GM18520 (cell line): Measurements from ENCODE around the gene ARHGAP6.
"Not testable (repeated sequence)": the region's sequence is repeated elsewhere in the genome, so short reads cannot be mapped to it uniquely, and the experiment has no call there.

Experiments
- ATAC-seq: cut with Tn5 transposase; IDR thresholded peaks from one replicate; pipeline ENCODE4 v1.9.1; 2021; ENCODE audit not compliant: unreplicated experiment

Gene ARHGAP6

DNA sequence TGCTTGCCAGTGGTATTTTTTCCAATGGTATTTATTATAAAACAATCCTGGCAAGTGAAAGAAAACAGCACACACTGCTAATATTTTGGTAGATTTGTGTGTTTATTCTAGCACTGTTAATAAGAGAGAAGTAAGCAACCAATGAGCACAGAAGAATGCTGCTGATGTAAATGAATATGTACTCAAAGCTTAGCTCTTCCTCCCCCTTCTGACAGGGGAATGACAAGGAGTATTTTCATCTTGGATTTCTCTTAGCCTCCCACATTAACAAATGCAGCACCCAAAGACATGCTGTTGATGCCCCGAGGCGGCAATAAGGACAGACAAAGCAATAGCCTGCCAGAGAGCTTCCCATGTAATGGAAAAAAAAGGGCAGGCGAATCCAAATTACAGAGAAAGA is 18.6 kb downstream of the ARHGAP6 start:
- no peak for ATAC-seq

DNA sequence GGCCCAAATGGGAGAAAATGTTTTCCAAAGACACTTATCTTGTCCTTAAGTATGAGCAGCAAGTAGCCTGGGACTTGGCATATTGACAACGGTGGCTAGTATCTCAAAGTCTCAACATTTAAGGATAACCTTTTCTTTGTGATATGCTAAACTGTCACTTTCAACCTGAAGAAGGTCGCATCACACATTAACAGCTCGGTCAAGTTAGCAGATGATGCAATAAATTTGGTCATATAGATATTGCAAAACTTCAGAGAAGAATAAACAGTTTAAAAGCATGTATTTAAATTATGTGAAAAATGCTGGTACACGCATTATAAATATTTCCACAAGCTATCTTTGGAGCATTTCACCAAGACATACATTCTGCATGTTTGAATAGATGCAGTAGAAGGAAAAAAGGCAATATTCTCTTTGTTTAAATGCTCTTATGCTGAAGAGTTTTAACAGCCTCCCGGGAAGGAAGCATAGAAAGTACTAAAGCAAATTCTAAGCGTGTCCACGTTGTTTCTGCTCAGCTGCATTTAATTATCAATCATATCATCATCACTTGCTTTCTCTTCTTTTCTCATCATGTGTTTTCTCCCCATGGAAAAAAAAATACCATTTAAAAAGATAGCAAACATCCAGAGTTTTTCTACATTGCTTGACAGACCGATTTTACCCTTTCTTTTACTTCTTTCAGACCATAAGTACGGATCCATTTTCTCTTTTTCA is 24.2 kb downstream of the ARHGAP6 start:
- ATAC-seq, result no peak

DNA sequence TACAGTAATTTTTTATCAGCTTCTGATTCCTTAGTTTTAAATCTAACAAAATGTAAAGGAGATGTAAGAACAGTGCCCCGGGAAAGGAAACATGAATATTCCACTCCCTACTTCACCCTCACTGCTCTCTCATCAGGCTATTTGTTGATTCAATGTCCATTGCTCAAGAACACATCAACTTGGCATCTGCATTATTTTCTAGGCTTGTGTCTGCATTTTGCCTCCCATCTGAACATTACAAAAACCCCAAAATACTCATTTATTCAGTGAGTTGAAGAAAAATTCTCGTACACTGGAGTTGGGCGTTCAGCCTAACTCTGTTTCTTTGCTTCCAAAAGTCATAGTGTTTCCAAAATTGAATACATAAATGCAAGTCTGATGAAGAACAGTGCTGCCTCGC is 25.6 kb downstream of the ARHGAP6 start:
- no peak for ATAC-seq

DNA sequence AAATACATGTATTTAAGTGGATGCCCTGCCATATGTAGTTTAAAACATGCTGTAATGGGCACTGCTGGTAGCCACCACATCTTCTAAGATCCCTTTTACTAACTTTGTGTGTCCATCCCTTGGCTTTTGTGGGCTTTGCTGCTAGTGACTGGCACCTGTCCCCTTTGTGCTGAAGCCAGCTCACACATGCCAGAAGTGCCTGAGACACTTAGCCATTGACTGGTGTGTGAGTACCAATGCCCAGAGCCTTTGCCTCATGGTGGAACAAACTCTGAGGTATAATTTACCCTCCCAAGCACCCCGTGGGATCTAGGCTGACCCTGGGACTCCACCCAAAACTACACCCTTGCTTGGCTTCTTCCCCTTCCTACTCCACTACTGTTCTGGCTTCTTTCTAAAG is 33.0 kb downstream of the ARHGAP6 start:
- ATAC-seq, result no peak

DNA sequence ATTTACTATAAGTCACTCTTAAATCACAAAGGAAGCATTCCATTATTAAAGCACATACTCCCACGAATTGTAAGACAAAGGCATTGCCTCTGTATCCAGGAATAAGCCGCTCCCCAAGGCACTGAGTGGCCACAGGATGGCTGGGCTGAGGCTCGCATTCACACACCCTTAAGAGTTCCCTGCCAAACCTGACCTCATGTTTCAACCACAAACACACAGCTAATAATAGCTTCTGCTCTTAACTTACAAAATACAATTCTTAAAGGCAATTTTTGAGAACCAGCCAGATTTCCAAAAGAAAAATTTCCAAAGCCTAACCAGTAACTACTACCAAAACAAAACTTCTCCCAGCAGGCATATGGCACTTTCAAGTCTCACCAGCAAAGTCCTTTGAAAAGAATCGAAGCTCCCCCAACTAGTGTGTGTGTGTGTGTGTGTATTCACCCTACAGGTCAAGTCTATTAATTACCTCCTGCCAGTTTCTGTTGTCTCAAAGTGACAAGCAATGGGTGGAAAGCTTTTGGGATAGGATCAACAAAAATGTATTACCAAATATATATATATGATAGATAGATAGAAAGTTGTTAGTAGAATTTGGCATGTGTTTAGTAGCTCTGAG is 36.0 kb downstream of the ARHGAP6 start:
- peak; percentile 72 for ATAC-seq

DNA sequence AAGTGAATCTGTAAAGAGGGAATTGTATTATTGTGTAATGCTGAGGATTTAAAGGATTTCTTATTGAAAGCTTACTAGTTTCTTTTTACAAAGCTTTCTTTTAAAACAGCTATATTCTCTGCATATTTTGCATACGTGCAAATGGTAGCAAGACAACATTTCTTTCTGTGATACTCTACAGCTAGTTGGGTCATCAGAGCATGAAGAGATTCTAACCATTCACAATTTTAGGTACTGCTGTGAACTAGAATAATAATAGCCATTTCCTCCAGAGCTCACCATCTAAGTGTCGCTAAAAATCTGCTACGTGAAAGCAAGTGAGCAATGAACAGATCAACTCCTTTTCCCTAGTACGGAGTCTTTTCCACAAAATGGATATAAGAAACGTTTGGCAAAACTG is 37.3 kb downstream of the ARHGAP6 start:
- ATAC-seq, result no peak

DNA sequence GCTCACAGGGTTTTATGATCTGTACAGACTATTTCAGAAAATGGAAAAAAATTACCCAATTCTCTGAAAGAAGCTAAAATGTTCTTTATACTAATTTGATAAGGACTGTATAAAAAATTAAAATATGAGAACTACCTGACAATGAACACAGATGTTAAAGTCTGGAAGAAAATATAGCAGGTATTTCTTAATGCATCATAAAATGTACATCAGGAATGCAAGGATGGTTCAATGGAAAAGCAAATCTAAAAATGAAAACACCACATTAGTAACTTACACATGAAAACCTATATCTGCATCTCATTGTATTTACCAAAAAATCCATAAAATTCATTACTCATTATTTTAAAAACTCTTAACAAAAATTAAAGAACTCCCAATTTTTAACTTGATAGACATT is 39.4 kb downstream of the ARHGAP6 start:
- ATAC-seq, result no peak

DNA sequence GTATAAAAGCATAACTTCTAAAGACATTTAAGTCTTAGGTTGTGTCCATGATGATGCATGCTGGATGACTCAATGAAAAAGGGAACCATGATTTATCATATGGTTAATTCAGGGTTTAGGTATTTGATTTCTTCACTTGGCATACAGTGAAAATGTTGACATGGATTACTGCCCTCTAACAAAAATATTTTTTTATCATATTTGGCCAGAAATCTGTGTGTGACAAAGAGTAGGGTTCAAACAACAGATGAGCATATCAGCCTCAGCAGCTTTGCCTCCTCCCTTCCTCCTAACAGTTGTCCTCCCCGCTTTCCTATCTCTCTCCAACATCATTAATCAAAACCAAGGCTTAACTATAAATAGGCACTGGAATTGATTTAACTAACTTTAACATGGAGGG is 46.3 kb downstream of the ARHGAP6 start:
- ATAC-seq, result no peak

DNA sequence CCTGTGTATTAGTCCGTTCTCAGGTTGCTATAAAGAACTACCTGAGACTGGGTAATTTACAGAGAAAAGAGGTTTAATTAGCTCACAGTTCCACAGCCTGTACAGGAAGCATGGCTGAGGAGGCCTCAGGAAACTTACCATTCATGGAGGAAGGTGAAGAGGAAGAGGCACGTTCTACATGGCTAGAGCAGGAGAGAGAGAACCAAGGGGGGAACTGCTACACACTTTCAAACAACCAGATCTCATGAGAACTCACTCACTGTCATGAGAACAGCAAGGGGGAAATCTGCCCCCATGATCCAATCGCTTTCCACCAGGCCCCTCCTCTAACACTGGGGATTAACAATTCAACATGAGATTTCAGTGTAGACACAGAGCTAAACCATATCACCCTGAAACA is 51.5 kb downstream of the ARHGAP6 start:
- ATAC-seq, result not testable (repeated sequence)

DNA sequence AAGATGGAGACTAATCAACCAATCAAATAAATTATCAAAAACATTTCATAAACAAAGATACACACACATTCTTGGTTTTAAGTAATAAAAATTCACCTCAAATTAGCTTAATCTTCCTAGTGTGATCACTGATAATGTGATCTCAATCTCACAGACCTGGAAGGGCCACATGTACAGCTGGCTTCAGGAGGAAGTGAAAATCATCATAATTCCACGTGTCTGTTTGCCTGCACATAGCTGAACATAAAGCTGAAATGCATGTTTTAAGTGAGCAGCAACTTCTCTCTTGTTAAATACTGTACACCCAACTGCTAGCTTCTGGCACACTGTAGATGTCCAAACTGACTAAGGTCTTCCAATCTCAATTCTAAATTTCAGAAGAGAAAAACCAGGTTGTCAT is 53.8 kb downstream of the ARHGAP6 start:
- ATAC-seq, result no peak

DNA sequence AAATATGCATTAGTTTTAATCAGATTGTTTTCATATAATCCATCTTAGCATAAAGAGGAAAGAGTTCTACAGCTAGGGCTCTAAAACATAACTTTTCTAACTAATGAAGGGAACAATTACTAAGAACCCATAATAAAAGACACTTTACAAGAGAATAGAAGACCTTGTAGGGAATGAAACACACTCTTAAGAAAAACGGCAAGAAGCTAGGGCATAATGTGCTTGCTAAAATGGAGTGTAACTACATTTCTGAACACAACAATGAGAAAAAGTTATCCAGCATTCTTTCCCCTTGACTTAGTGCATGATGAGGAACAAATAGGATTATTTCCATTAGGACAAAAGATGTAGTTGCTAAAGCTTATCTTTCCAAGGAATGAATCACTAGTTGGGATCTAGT is 54.6 kb downstream of the ARHGAP6 start:
- ATAC-seq, result no peak

DNA sequence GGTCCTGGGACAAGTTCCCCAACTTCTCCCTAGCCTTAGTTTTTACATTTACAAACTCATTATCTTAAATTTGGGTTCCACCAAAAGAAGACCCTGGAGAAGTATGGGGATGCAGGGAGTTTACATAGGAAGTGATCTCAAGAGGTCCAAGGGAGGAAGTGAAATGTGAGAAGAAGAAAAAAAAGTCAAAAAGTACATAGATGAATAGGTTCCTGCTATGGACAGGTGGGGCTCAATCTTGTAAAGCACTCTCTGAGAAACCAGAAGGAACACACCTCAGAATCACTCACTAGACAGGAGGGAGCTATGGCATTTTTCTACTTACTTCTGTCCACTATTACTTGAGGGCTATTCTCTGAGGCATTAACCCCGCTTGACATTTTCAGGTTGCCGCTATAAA is 56.6 kb downstream of the ARHGAP6 start:
- no peak for ATAC-seq

DNA sequence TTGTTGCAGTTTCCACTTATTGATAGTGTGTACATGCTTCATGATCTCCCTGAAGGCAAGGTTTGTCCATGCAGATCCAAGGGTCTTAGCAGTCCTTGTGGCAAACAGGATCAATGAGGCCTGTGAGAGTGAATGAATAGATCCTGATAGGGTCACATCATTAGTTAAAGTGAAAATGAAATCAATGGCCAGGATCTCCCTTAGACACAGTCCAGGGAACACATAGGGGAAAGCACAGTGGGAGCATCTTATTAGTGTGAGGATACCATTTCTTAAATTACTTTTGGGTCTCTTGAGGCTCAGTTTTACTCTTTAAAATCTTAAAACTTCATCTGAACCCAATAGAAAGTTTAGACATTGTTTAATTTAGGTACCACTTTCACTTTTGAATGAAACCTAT is 59.3 kb downstream of the ARHGAP6 start:
- ATAC-seq, result no peak

DNA sequence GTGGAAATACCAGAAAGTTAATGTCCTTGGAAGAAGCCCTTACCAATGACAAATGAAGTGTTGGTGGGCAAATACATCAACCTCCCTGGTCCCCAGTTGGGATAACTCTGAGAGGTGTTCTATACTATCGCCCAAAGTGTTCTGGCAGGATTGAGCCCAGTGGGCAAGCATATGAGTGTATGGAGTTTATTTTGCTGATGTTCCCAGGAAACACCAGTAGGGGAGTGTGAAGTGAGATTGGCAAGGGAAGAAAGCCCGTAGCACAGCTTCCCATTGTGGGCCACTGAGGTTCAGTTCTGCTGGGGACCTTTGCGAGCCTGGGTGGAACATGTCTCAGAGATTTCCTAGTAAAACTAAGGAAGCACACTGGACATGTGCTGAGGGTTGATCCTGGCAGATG is 65.1 kb downstream of the ARHGAP6 start:
- no peak for ATAC-seq

DNA sequence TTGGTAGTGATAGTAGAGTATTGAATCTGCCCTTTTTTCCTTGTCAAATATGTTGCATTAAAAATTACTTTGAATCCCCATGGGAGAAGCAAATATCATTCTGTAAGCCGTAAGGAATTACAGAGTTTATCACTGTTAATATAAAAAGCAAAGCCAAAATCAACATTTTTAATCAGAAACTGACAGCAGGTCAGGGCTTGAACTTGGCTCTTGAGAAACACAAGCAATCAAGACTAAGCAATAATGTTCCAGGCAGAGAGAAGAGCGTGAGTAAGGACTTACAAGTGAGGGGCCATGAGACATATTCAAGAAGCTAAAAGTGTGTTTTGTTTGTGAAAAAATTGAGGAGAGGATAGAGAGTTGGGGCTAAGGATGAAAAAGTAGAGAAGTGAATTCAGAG is 68.2 kb downstream of the ARHGAP6 start:
- ATAC-seq, result no peak

DNA sequence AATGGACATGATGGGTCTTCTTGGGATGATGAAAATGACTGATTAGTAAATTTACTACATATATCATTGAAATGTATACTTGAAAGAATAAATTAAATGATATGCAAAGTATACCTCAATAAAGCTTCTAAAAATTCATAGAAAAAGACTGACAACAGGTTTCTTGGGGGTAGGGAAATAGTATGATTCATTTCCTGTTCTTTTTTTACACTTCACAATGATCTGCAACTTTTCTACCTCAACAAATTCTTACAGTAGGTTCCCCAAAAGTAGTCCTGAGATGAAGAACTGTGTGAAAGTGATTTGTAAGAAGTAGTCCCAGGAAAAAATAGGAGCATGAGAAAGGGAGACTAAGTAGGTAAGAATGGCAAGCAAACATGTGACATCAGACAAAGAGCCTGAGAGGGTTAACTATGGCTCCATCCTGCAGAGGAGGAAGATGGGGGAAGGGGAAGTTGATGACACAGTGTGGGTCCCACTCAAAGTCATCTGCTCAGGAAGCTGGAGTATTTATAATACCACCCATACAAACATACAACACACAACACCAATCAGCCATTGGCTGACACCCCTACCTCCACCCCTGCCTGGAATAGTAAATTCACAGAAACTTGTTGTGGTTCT is 73.9 kb downstream of the ARHGAP6 start:
- no peak for ATAC-seq

DNA sequence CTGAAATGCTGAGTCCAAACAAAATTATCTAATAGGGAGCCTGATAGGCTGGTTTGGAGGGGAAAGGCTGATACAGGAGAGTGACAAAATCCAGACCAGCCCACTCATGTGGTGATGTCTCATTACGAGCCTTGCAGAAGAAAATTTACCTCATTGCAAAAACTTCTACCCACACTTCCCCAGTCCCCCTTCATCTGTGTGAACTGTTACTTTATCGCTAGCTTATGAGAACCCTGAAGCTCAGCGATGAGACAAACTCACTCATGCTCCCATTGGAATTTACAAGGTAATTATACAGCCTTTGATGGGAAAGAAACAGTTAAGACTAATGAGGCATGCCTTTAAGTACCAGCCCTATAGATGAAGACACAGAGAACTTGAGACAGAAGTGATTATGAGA is 76.1 kb downstream of the ARHGAP6 start:
- ATAC-seq, result no peak

DNA sequence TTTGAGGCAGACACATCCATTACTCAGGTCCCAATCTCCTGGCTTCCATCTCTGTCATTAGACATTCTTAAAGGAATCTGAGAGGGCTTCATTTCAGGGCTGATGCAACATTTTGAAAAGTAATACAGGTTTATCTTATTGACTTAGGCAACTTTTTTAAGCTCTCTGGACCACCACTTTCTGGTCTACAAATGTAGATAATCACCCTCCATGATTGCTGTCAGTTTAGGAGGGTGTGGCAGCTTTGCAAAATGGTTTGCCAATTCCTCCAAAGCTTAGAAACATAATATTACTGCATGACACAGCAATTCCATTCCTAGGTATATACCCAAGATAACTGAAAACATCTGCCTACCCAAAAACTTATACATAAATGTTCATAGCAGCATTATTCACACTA is 77.6 kb downstream of the ARHGAP6 start:
- ATAC-seq, result no peak

DNA sequence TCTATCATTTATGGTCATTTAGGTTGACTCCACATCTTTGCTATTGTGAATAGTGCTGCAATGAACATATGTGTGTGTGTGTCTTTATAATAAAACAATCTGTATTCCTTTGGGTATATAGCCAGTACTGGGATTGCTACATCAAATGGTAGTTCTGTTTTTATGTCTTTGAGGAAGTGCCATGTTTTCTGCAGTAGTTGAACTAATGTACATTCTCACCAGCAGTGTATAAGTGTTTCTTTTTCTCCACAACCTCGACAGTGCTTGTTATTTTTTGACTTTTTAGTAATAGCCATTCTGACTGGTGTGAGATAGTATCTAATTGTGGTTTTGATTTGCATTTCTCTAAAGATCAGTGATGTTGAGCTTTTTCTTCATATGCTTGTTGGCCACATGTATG is 80.5 kb downstream of the ARHGAP6 start:
- ATAC-seq, result no peak

DNA sequence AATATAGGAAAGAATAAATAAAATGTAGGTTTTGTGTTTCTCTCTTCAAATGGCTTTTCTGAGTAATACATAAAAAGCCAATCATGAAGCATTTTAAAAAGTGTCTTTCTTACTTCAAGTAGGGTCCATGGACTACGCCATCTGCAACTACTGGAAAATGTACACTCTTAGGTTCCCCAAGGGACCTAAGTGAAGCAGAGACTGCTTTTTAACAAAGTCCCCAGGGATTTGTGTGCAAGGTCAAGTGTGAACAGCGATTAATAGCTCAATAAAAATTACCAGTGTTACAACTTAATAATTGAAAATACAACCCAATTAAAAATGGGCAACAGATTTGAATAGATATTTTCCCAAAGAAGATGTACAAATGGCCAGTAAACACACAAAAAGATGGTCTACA is 84.9 kb downstream of the ARHGAP6 start:
- ATAC-seq, result no peak

DNA sequence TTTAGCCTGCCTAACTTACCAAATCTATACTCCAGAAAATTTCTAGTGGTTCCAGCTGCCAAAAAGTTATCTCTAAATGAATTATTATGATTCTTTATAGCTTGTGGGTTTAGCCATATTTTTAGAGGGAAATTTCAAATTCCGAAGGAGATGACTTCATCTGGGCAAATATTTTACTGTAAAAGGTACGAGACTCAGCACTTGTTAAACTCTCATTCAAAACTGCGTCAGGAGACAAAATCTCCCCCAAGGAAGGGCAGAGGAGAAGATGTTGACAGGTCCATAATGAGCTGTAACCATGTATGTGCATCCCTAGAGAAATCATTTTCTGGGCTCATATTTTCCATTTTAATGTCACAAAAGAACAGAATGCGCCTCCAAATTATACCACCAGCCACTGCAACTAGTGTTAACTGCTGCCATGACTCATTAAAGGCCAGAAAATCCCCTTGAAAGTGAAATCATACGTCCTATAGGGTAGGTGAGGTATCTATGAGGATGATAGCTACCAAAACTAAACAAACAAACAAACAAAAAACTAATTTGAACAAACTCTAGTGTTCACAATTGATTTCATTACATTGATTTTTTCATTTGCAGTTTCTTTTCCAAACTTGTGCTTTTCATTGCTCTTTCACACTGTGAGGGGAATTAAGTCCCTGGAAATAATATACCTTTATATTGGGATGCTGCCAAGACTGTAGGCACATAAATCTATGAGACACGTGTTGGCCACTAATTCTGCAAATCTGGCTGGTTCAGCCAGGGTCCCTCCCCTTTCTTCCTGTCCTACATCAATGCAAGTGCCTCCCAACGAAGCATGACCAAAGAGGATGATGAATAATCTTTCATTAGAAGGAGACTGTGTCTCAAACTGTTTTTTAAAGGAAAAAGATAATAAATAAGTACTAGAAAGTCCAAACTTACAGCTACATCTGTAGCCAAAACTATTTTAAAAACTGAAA is 85.8 kb downstream of the ARHGAP6 start:
- ATAC-seq, result peak; percentile 41
